GM13977 (cell line): ENCODE data around the gene CCDC184.

ENCODE experiments used
- DNase-seq: peaks from one replicate; pipeline ENCODE4 v3.0.0; 2012; ENCODE audit warnings: low spot score
- CTCF ChIP-seq: IDR thresholded peaks from 2 replicates; pipeline ENCODE4 v1.5.1; 2012; ENCODE audit warnings: mild to moderate bottlenecking, control low read depth; ENCODE audit not compliant: insufficient read depth; ENCODE audit errors: extremely low read depth, missing control alignments
- in situ Hi-C: fragments of 300-500 bp; cut with MboI; formaldehyde crosslinking; loops from one replicate; pipeline ENCODE4 v1.12.0; 2022; ENCODE audit warnings: low sequenced_read_pairs, low pct_unique_long_range_greater_than_20kb, mixed read lengths, inconsistent platforms; ENCODE audit not compliant: unreplicated experiment

Gene CCDC184

GRCh38 chr12:48179466-48179865 lies 4.0 kb upstream of the CCDC184 start:
- no peak for DNase-seq
- in situ Hi-C loops, result loop anchor here (25.0 kb wide), 1 partner anchor 433 kb away; no protein-coding TSS in a partner anchor
- no peak for TF ChIP-seq CTCF

- no peak for TF ChIP-seq CTCF
- in situ Hi-C loops, result loop anchor here (25.0 kb wide), 1 partner anchor 432 kb away; no protein-coding TSS in a partner anchor
- DNase-seq, result no peak
Measured at GRCh38 chr12:48180424-48180823, 3.0 kb upstream of the CCDC184 start.

- TF ChIP-seq CTCF, result no peak
- in situ Hi-C loops, result loop anchor here (25.0 kb wide), 1 partner anchor 431 kb away; no protein-coding TSS in a partner anchor
- no peak for DNase-seq
Measured at GRCh38 chr12:48180857-48181495, 2.5 kb upstream of the CCDC184 start.

- in situ Hi-C loops, result loop anchor here (25.0 kb wide), 1 partner anchor 430 kb away; no protein-coding TSS in a partner anchor
- no peak for DNase-seq
- no peak for TF ChIP-seq CTCF
Measured at GRCh38 chr12:48182631-48183030, 813 bp upstream of the CCDC184 start.

- DNase-seq, result no peak
- in situ Hi-C loops, result loop anchor here (25.0 kb wide), 1 partner anchor 428 kb away; no protein-coding TSS in a partner anchor
- no peak for TF ChIP-seq CTCF
Measured at GRCh38 chr12:48183876-48184548, 568 bp downstream of the CCDC184 start.

- DNase-seq, result no peak
- no peak for TF ChIP-seq CTCF
- in situ Hi-C loops, result loop anchor here (25.0 kb wide), 1 partner anchor 428 kb away; no protein-coding TSS in a partner anchor
Measured at GRCh38 chr12:48184549-48184922, 1.1 kb downstream of the CCDC184 start.
